ENCODE measurements around the gene FAM47E. TPM values are rescaled to one million over a fixed set of nuclear protein-coding genes. Genes with fewer than 3 reads are reported as not detected.
A peak's percentile ranks its signal among the peaks of the same experiment; 100 is the strongest.

FAM47E gene
- total RNA-seq, 1 experiment from 2014 or later: 1.0 TPM

DNA sequence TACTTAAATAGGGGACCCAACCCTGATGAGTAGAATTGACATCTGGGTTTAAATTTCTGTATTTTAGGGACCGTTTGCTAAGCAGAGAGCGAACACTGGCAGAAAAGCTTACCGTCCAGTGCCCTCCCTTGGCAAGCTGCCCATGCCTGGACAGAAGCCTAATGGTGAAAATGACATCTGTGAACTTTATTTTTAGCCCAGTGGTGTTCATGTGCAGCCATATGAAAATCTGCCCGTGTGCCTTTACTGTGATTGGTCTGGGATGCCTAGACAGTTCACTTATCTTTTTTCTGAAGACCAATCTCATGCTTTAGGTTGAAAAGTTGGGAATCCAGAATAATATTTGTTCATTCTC, 56.1 kb downstream of the FAM47E start:
- peaks cover 20% of the 10 kb centered on the region for H3K36me3 Mint-ChIP-seq (ENCODE audit: insufficient read depth, unreplicated experiment)
- no peaks in the 10 kb centered on the region for H3K27me3 Mint-ChIP-seq (ENCODE audit: insufficient read depth, unreplicated experiment)
- peak overlapping the region; percentile 94 for H3K4me3 Mint-ChIP-seq (ENCODE audit: unreplicated experiment)
- no peaks in the 10 kb centered on the region for H3K9me3 Mint-ChIP-seq (ENCODE audit: unreplicated experiment)
- H3K27ac Mint-ChIP-seq (ENCODE audit: low read depth, unreplicated experiment): no peak overlapping the region
- no peak for TF ChIP-seq CTCF (IDR thresholded peaks at IDR 0.05; ENCODE audit: unreplicated experiment)
- POLR2A ChIA-PET: interaction anchor here (0.6 to 4.8 kb wide), 24 partner anchors 13 to 1392 kb away, joined by 3 to 76 read pairs (median 4); partner anchors contain the start of genes FAM47E, SCARB2 and SHROOM3
- CTCF ChIA-PET: interaction anchor here (0.6 to 5.3 kb wide), 19 partner anchors 10 to 197 kb away, joined by 3 to 50 read pairs (median 6); no protein-coding TSS in a partner anchor
- peaks cover 27% of the 10 kb centered on the region for H3K4me1 Mint-ChIP-seq (ENCODE audit: insufficient read depth, unreplicated experiment)
- no peak for DNase-seq (ENCODE audit: unreplicated experiment)
- BruUV-seq (replicated peaks): no TSS peak
- intact Hi-C loops (cut with micrococcal nuclease): loop anchor here (1.0 to 10.0 kb wide), 5 partner anchors 57 to 197 kb away; partner anchors contain the start of genes FAM47E and SCARB2

GRCh38 chr4:76308548-76308947, 57.0 kb downstream of the FAM47E start:
- CTCF ChIA-PET: interaction anchor here (0.6 to 5.3 kb wide), 13 partner anchors 9 to 745 kb away, joined by 3 to 50 read pairs (median 6); partner anchors contain the start of gene PPEF2

DNA sequence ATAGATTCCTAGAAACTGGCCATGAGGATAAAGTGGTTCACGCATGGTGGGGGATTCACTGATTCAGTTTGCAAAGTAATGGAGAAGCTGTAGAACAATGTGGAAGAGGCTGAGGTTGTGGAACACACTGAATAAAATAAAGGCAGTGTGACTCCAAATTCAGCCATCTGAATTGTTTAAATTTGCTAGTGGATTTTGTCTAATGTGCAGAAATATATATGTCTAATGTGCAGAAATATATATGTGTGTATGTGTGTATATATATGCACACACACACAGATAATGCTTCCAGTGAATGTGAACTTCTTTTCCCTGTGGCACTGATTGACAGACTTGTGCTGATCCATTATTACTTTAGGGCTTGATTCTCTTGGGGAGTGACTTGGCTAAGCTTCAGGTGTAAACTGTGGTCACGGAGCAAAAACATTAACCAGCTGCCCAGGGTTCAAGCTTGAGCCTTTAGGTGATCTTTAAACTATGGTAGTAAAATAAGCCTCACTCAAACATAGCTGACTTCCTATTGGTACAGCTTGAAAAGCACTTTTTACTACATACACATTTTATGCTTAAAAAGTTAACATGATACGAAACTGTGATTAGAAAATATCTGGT, 58.5 kb downstream of the FAM47E start:
- Mint-ChIP-seq H3K9me3 (ENCODE audit: unreplicated experiment) (no peaks in the 10 kb centered on the region), H3K27me3 (ENCODE audit: insufficient read depth, unreplicated experiment) (no peaks in the 10 kb centered on the region), H3K36me3 (ENCODE audit: insufficient read depth, unreplicated experiment) (peaks cover 24% of the 10 kb centered on the region), H3K4me1 (ENCODE audit: insufficient read depth, unreplicated experiment) (peaks cover 9% of the 10 kb centered on the region), H3K27ac (ENCODE audit: low read depth, unreplicated experiment) (no peak overlapping the region), H3K4me3 (ENCODE audit: unreplicated experiment) (no peak overlapping the region)
- POLR2A ChIA-PET: no interaction called here
- intact Hi-C loops (cut with micrococcal nuclease): loop anchor here (5.0 to 10.0 kb wide), 3 partner anchors 98 to 195 kb away; partner anchors contain the start of gene SCARB2
- CTCF ChIA-PET: no interaction called here
- BruUV-seq (replicated peaks): TSS peak; percentile 15
- DNase-seq (ENCODE audit: unreplicated experiment): no peak
- TF ChIP-seq CTCF (IDR thresholded peaks at IDR 0.05; ENCODE audit: unreplicated experiment): no peak

More at GRCh38 chr4:76308548-76308947, 57.0 kb downstream of the FAM47E start:
- BruUV-seq (replicated peaks): no TSS peak
- intact Hi-C loops (cut with micrococcal nuclease): loop anchor here (5.0 to 10.0 kb wide), 3 partner anchors 96 to 196 kb away; partner anchors contain the start of gene SCARB2
- Mint-ChIP-seq H3K9me3 (ENCODE audit: unreplicated experiment) (no peaks in the 10 kb centered on the region), H3K4me1 (ENCODE audit: insufficient read depth, unreplicated experiment) (peaks cover 18% of the 10 kb centered on the region), H3K36me3 (ENCODE audit: insufficient read depth, unreplicated experiment) (peaks cover 20% of the 10 kb centered on the region), H3K4me3 (ENCODE audit: unreplicated experiment) (peak overlapping the region; percentile 12), H3K27ac (ENCODE audit: low read depth, unreplicated experiment) (no peak overlapping the region), H3K27me3 (ENCODE audit: insufficient read depth, unreplicated experiment) (no peaks in the 10 kb centered on the region)
- no peak for DNase-seq (ENCODE audit: unreplicated experiment)
- TF ChIP-seq CTCF (IDR thresholded peaks at IDR 0.05; ENCODE audit: unreplicated experiment): no peak
- POLR2A ChIA-PET: interaction anchor here (0.6 to 1.2 kb wide), 3 partner anchors 8 to 76 kb away, joined by 3 read pairs; no protein-coding TSS in a partner anchor

DNA sequence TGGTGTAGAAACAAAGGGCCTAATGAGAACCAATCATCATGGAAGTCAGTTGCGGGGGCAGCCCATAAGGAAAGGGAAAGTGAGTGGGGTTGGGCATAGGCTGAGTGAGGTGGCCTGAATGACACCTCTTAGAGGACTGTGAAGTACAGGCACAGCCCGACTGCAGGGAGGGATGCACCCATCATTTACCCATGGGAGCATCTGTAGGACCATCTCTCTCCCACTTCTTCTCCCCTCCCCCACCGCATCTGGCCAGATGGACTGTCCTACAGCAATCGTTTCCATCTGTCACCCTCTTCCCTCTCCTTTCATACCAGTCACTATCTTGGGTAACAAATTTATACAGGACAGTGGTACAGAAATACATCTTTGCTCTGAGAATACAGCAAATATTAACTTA, 59.2 kb downstream of the FAM47E start:
- Mint-ChIP-seq H3K4me1 (ENCODE audit: insufficient read depth, unreplicated experiment) (peaks cover 4% of the 10 kb centered on the region), H3K27ac (ENCODE audit: low read depth, unreplicated experiment) (no peak overlapping the region), H3K36me3 (ENCODE audit: insufficient read depth, unreplicated experiment) (peaks cover 21% of the 10 kb centered on the region), H3K9me3 (ENCODE audit: unreplicated experiment) (no peaks in the 10 kb centered on the region), H3K27me3 (ENCODE audit: insufficient read depth, unreplicated experiment) (no peaks in the 10 kb centered on the region), H3K4me3 (ENCODE audit: unreplicated experiment) (no peak overlapping the region)
- no peak for TF ChIP-seq CTCF (IDR thresholded peaks at IDR 0.05; ENCODE audit: unreplicated experiment)
- intact Hi-C loops (cut with micrococcal nuclease): no loop called here
- no peak for DNase-seq (ENCODE audit: unreplicated experiment)
- no TSS peak for BruUV-seq (replicated peaks)
- ChIA-PET CTCF (no interaction called here), POLR2A (no interaction called here)

Data from MCF 10A (cell line).